NCI-H526 treated with DMSO at 0.1 percent for 48 hours (cell line): Measurements from ENCODE around the gene ARMC9.

Experiments
- DNase-seq: peaks from one replicate; lab custom pipeline; 2025; lab: John Stamatoyannopoulos, UW

The ARMC9 gene

GRCh38 chr2:231422056-231422455, 223.6 kb downstream of the ARMC9 start:
- no peak for DNase-seq

- DNase-seq, result no peak
Observed at GRCh38 chr2:231423176-231423575, 224.7 kb downstream of the ARMC9 start.
